Upper lobe of left lung (tissue), 4 donors: ENCODE measurements around the gene GPR171.

Source experiments
- CTCF ChIP-seq, 6 experiments: fragments of 450-650 bp in 4 of 6; fragments of 200-600 bp in 2 of 6; sonication (generic) in 2 of 6; IDR thresholded peaks; one replicate each; pipeline ENCODE4 v1.5.1; 2016 to 2019; ENCODE audit warnings: antibody characterized with exemption in 6 of 6
- EP300 ChIP-seq, 4 donors: sonication (generic); formaldehyde crosslinking; IDR thresholded peaks; one replicate each; pipeline ENCODE4 v1.5.1; 2017; ENCODE audit warnings: antibody characterized with exemption in 4 of 4, control low read depth in 2 of 4
- POLR2A ChIP-seq, 4 donors: fragments of 450-650 bp; IDR thresholded peaks; one replicate each; pipeline ENCODE4 v1.5.1; 2016 to 2017; ENCODE audit warnings: antibody characterized with exemption in 4 of 4, mild to moderate bottlenecking in 2 of 4
- POLR2AphosphoS5 ChIP-seq, 2 donors: sonication (generic); formaldehyde crosslinking; IDR thresholded peaks; one replicate each; pipeline ENCODE4 v1.5.1; 2017; ENCODE audit warnings: antibody characterized with exemption in 2 of 2

GRCh38 chr3:151203051-151203420 lies at the start of gene GPR171:
- TF ChIP-seq EP300 (IDR thresholded peaks at IDR 0.05) (no peak), CTCF (IDR thresholded peaks at IDR 0.05) (no peak), POLR2A (IDR thresholded peaks at IDR 0.05) (peak in 2 of 4 donors; percentile 43 to 57), POLR2AphosphoS5 (IDR thresholded peaks at IDR 0.05) (no peak)
